ENCODE measurements around the gene EPC2.

Gene EPC2

GRCh38 chr2:148651972-148652371 lies 7.4 kb downstream of the EPC2 start:
- TF ChIP-seq CTCF (IDR thresholded peaks at IDR 0.05; ENCODE audit: low read length) (no peak), EZH2 (optimal IDR thresholded peaks at IDR 0.05; ENCODE audit: low read depth, low read length) (no peak), EZH2phosphoT487 (IDR thresholded peaks at IDR 0.05; ENCODE audit: low read length) (no peak)
- Histone ChIP-seq H3K4me2 (ENCODE audit: low read depth, low read length) (peak overlapping the region; percentile 8; the same call in 1 of the 2 replicates), H3F3A (ENCODE audit: insufficient read depth, low read length) (peaks cover 13% of the 10 kb centered on the region), H3K9me3 (replicated peaks; ENCODE audit: insufficient read depth, low read length) (no peaks in the 10 kb centered on the region), H3K9ac (ENCODE audit: low read length) (no peak overlapping the region), H3K9me2 (replicated peaks; ENCODE audit: insufficient read depth, low read length) (no peaks in the 10 kb centered on the region), H3K27ac (ENCODE audit: low read length) (no peak overlapping the region), H3K4me1 (ENCODE audit: low read length) (peaks cover 40% of the 10 kb centered on the region), H3K27me3 (replicated peaks; ENCODE audit: insufficient read depth, low read length) (no peaks in the 10 kb centered on the region), H2AFZ (ENCODE audit: low read length) (no peak overlapping the region), H4K20me1 (ENCODE audit: insufficient read depth, low read length) (peaks cover 54% of the 10 kb centered on the region), H3K79me2 (ENCODE audit: low read length) (peaks cover 100% of the 10 kb centered on the region), H3K4me3 (ENCODE audit: low read length) (no peak overlapping the region), H3K36me3 (replicated peaks; ENCODE audit: insufficient read depth, low read length) (no peaks in the 10 kb centered on the region)
- no peak for DNase-seq

GRCh38 chr2:148653437-148653836 lies 8.9 kb downstream of the EPC2 start:
- no peak overlapping the region for H3K9ac ChIP-seq (ENCODE audit: low read length)
- no peak overlapping the region for H2AFZ ChIP-seq (ENCODE audit: low read length)
- H3K27ac ChIP-seq (ENCODE audit: low read length): peak overlapping the region; percentile 62; the same call in 1 of the 2 replicates
- H3K27me3 ChIP-seq (replicated peaks; ENCODE audit: insufficient read depth, low read length): no peaks in the 10 kb centered on the region
- TF ChIP-seq EZH2 (optimal IDR thresholded peaks at IDR 0.05; ENCODE audit: low read depth, low read length) (no peak), CTCF (IDR thresholded peaks at IDR 0.05; ENCODE audit: low read length) (no peak), EZH2phosphoT487 (IDR thresholded peaks at IDR 0.05; ENCODE audit: low read length) (no peak)
- DNase-seq: peak; percentile 65
- H3K36me3 ChIP-seq (replicated peaks; ENCODE audit: insufficient read depth, low read length): no peaks in the 10 kb centered on the region
- H3K79me2 ChIP-seq (ENCODE audit: low read length): peaks cover 100% of the 10 kb centered on the region
- H3K9me2 ChIP-seq (replicated peaks; ENCODE audit: insufficient read depth, low read length): no peaks in the 10 kb centered on the region
- H4K20me1 ChIP-seq (ENCODE audit: insufficient read depth, low read length): peaks cover 58% of the 10 kb centered on the region
- no peaks in the 10 kb centered on the region for H3K9me3 ChIP-seq (replicated peaks; ENCODE audit: insufficient read depth, low read length)
- H3K4me2 ChIP-seq (ENCODE audit: low read depth, low read length): peak overlapping the region; percentile 53
- 0 out of 2 replicates have a peak overlapping the region, but pooled peaks have one; percentile 3 for H3K4me3 ChIP-seq (ENCODE audit: low read length)
- H3F3A ChIP-seq (ENCODE audit: insufficient read depth, low read length): peaks cover 19% of the 10 kb centered on the region
- peaks cover 54% of the 10 kb centered on the region for H3K4me1 ChIP-seq (ENCODE audit: low read length)

- Histone ChIP-seq H3F3A (ENCODE audit: insufficient read depth, low read length) (peaks cover 26% of the 10 kb centered on the region), H2AFZ (ENCODE audit: low read length) (no peak overlapping the region), H3K36me3 (replicated peaks; ENCODE audit: insufficient read depth, low read length) (no peaks in the 10 kb centered on the region), H3K4me1 (ENCODE audit: low read length) (peaks cover 61% of the 10 kb centered on the region), H4K20me1 (ENCODE audit: insufficient read depth, low read length) (peaks cover 55% of the 10 kb centered on the region), H3K27me3 (replicated peaks; ENCODE audit: insufficient read depth, low read length) (no peaks in the 10 kb centered on the region), H3K79me2 (ENCODE audit: low read length) (peaks cover 95% of the 10 kb centered on the region), H3K9ac (ENCODE audit: low read length) (no peak overlapping the region), H3K4me3 (ENCODE audit: low read length) (no peak overlapping the region), H3K9me2 (replicated peaks; ENCODE audit: insufficient read depth, low read length) (no peaks in the 10 kb centered on the region), H3K9me3 (replicated peaks; ENCODE audit: insufficient read depth, low read length) (no peaks in the 10 kb centered on the region), H3K27ac (ENCODE audit: low read length) (no peak overlapping the region), H3K4me2 (ENCODE audit: low read depth, low read length) (no peak overlapping the region; the same call in 1 of the 2 replicates)
- TF ChIP-seq EZH2 (optimal IDR thresholded peaks at IDR 0.05; ENCODE audit: low read depth, low read length) (no peak), CTCF (IDR thresholded peaks at IDR 0.05; ENCODE audit: low read length) (no peak), EZH2phosphoT487 (IDR thresholded peaks at IDR 0.05; ENCODE audit: low read length) (no peak)
- DNase-seq: no peak
These were observed 9.9 kb downstream of the EPC2 start for GRCh38 chr2:148654435-148654834.

All from MM.1S (cell line).